ENCODE results near the gene DYSF. TPM values are rescaled to one million over a fixed set of nuclear protein-coding genes. Genes with fewer than 3 reads are reported as not detected.

DYSF gene
- total RNA-seq, 1 donor from 2014 or later = 37.7 TPM

- ATAC-seq = no peak
- Histone ChIP-seq H3K27ac (no peak overlapping the region), H3K4me3 (no peak overlapping the region), H3K4me1 (no peaks in the 10 kb centered on the region), H3K27me3 (no peaks in the 10 kb centered on the region), H3K9me3 (no peaks in the 10 kb centered on the region), H3K36me3 (no peaks in the 10 kb centered on the region)
- intact Hi-C loops (cut with DNase I) = no loop called here
- no peak for TF ChIP-seq CTCF (IDR thresholded peaks at IDR 0.05)
- no peak for DNase-seq
Observed at GRCh38 chr2:71566372-71566771, 113.0 kb downstream of the DYSF start.

DNA sequence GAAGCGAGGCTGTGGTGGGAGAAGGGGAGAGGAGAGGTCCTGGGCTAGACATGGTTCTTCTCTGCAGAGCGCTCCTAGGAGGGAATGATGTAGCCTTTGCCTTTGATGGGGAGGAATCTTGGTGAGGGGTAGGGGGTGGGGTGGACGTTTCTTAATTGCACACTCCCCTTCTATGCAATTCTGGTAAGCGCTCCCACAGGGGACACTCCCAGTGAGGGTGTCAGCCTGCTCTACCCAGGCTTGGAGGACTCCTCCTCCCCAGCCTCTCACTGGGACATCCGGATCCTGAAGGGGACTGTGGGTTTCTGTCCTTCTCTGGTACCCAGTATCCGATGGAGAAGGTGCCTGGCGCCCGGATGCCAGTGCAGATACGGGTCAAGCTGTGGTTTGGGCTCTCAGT, 114.3 kb downstream of the DYSF start:
- H3K36me3 ChIP-seq = no peaks in the 10 kb centered on the region
- no peaks in the 10 kb centered on the region for H3K9me3 ChIP-seq
- no peak for TF ChIP-seq CTCF (IDR thresholded peaks at IDR 0.05)
- no peaks in the 10 kb centered on the region for H3K27me3 ChIP-seq
- intact Hi-C loops (cut with DNase I) = no loop called here
- H3K4me1 ChIP-seq = no peaks in the 10 kb centered on the region
- ATAC-seq (no peak), DNase-seq (no peak)
- H3K4me3 ChIP-seq = no peak overlapping the region
- no peak overlapping the region for H3K27ac ChIP-seq

DNA sequence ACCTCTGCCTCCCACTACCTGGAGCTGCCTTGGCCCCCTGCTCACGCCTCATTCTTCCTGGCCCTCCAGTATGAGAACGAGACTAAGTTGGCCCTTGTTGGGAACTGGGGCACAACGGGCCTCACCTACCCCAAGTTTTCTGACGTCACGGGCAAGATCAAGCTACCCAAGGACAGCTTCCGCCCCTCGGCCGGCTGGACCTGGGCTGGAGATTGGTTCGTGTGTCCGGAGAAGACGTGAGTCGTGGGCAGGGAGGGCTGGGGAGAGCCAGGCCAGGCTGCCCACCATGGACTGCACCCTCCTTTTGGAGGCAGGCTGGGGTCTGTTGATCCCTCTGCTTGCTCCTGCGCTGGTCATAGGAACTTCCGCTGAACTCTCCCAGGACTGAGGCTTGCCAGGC, 114.7 kb downstream of the DYSF start:
- ATAC-seq (no peak), DNase-seq (no peak)
- Histone ChIP-seq H3K27ac (no peak overlapping the region), H3K4me1 (no peaks in the 10 kb centered on the region), H3K9me3 (no peaks in the 10 kb centered on the region), H3K36me3 (no peaks in the 10 kb centered on the region), H3K27me3 (no peaks in the 10 kb centered on the region), H3K4me3 (no peak overlapping the region)
- TF ChIP-seq CTCF (IDR thresholded peaks at IDR 0.05) = no peak
- intact Hi-C loops (cut with DNase I) = no loop called here

- no peaks in the 10 kb centered on the region for H3K9me3 ChIP-seq
- no peaks in the 10 kb centered on the region for H3K36me3 ChIP-seq
- H3K27me3 ChIP-seq = no peaks in the 10 kb centered on the region
- TF ChIP-seq CTCF (IDR thresholded peaks at IDR 0.05) = no peak
- H3K4me3 ChIP-seq = no peak overlapping the region
- DNase-seq (no peak), ATAC-seq (no peak)
- H3K4me1 ChIP-seq = no peaks in the 10 kb centered on the region
- H3K27ac ChIP-seq = no peak overlapping the region
- intact Hi-C loops (cut with DNase I) = no loop called here
Observed at GRCh38 chr2:71570511-71570910, 117.2 kb downstream of the DYSF start.

GRCh38 chr2:71570951-71571460, 117.6 kb downstream of the DYSF start:
- no peak for TF ChIP-seq CTCF (IDR thresholded peaks at IDR 0.05)
- ATAC-seq = no peak
- no peaks in the 10 kb centered on the region for H3K4me1 ChIP-seq
- no peaks in the 10 kb centered on the region for H3K27me3 ChIP-seq
- no peak overlapping the region for H3K27ac ChIP-seq
- H3K9me3 ChIP-seq = no peaks in the 10 kb centered on the region
- no peaks in the 10 kb centered on the region for H3K36me3 ChIP-seq
- no peak overlapping the region for H3K4me3 ChIP-seq
- intact Hi-C loops (cut with DNase I) = no loop called here
- DNase-seq = no peak

DNA sequence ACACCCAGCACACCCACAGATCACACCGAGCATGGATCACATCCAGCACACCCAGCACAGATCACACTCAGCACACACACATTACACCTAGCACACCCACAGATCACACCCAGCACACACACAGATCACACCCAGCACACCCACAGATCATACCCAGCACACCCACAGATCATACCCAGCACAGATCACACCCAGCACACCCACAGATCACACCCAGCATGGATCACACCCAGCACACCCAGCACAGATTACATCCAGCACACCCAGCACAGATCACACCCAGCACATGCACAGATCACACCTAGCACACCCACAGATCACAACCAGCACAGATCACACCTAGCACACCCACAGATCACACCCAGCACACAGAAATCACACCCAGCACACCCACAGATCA, 118.6 kb downstream of the DYSF start:
- ATAC-seq (no peak), DNase-seq (no peak)
- intact Hi-C loops (cut with DNase I) = no loop called here
- no peaks in the 10 kb centered on the region for H3K36me3 ChIP-seq
- no peak overlapping the region for H3K27ac ChIP-seq
- H3K27me3 ChIP-seq = no peaks in the 10 kb centered on the region
- TF ChIP-seq CTCF (IDR thresholded peaks at IDR 0.05) = no peak
- H3K4me1 ChIP-seq = no peaks in the 10 kb centered on the region
- H3K9me3 ChIP-seq = no peaks in the 10 kb centered on the region
- no peak overlapping the region for H3K4me3 ChIP-seq
